Gastroesophageal sphincter (tissue), 3 donors: ENCODE measurements around the gene FKBP10.

Experiments
- EP300 ChIP-seq: sonication (generic); formaldehyde crosslinking; IDR thresholded peaks from one replicate; pipeline ENCODE4 v1.6.1; 2017; ENCODE audit warnings: antibody characterized with exemption, mild to moderate bottlenecking
- POLR2A ChIP-seq, 2 donors: fragments of 450-650 bp; IDR thresholded peaks; one replicate each; pipeline ENCODE4 v1.6.1; 2017; ENCODE audit warnings: antibody characterized with exemption in 2 of 2, mild to moderate bottlenecking in 2 of 2, moderate library complexity in 1 of 2
- POLR2AphosphoS5 ChIP-seq: sonication (generic); formaldehyde crosslinking; IDR thresholded peaks from one replicate; pipeline ENCODE4 v1.6.1; 2017; ENCODE audit warnings: antibody characterized with exemption
- TF ChIP-seq, protein P1 (sequence below), 4 experiments: fragments of 200-600 bp in 2 of 4; fragments of 450-650 bp in 2 of 4; sonication (generic) in 1 of 4; IDR thresholded peaks; one replicate each; pipeline ENCODE4 v1.5.1; 2017 to 2019; ENCODE audit warnings: antibody characterized with exemption in 4 of 4, mild to moderate bottlenecking in 2 of 4, moderate library complexity in 2 of 4

DNA sequence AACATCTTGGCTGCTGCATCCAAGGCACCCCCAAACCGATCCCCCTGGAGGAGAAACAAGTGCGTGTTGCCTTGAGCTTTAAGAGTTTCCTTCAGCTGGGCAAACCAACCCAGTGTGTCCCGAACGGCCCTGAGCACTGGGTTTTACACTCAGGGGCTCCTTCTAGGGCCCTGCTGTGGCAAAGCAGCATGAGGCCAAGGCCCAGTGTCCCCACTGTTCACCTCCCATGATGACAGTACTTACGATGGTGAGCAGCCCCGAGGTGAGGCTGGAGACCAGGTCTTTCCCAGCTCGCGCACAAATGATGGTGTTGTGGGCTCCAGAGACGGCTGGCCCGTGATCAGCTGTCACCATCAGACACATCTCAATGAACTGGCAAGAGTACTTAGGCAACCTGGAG, 59.0 kb downstream of the FKBP10 start:
- TF ChIP-seq, protein P1, sequence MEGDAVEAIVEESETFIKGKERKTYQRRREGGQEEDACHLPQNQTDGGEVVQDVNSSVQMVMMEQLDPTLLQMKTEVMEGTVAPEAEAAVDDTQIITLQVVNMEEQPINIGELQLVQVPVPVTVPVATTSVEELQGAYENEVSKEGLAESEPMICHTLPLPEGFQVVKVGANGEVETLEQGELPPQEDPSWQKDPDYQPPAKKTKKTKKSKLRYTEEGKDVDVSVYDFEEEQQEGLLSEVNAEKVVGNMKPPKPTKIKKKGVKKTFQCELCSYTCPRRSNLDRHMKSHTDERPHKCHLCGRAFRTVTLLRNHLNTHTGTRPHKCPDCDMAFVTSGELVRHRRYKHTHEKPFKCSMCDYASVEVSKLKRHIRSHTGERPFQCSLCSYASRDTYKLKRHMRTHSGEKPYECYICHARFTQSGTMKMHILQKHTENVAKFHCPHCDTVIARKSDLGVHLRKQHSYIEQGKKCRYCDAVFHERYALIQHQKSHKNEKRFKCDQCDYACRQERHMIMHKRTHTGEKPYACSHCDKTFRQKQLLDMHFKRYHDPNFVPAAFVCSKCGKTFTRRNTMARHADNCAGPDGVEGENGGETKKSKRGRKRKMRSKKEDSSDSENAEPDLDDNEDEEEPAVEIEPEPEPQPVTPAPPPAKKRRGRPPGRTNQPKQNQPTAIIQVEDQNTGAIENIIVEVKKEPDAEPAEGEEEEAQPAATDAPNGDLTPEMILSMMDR (IDR thresholded peaks at IDR 0.05) = no peak
- TF ChIP-seq POLR2A (IDR thresholded peaks at IDR 0.05) (no peak), POLR2AphosphoS5 (no peak), EP300 (no peak)
